PC-9 (cell line): ENCODE results near the gene IL1A. TPM values are rescaled to one million over a fixed set of nuclear protein-coding genes. Genes with fewer than 3 reads are reported as not detected.

Source experiments
- BruUV-seq: library from RNA; stranded (reverse); fragments of 400-500 nt; replicated peaks from 2 replicates; lab custom pipeline; 2021; lab: Mats Ljungman, UMichigan
- CTCF ChIA-PET: fragments of 300-600 bp; sonication (Branson Sonifier 250); formaldehyde crosslinking; loops from one replicate; lab custom pipeline; 2022; ENCODE audit warnings: antibody characterized with exemption; lab: Charles Lee
- POLR2A ChIA-PET: fragments of 300-600 bp; sonication (Branson Sonifier 250); formaldehyde crosslinking; loops from one replicate; lab custom pipeline; 2022; ENCODE audit warnings: antibody characterized with exemption; ENCODE audit not compliant: unreplicated experiment; lab: Charles Lee
- DNase-seq, 2 experiments: peaks; one replicate each; pipeline versions ENCODE4 v3.0.0 to v3.0.0-alpha.2; 2015 to 2022; ENCODE audit warnings: mixed read lengths in 1 of 2
- H2AFZ ChIP-seq: fragments of 200-600 bp; sonication (generic); 2 replicates; pipeline ENCODE4 v1.8.1; 2017; ENCODE audit warnings: antibody characterized with exemption
- H3F3A ChIP-seq: fragments of 200-600 bp; sonication (generic); 2 replicates; pipeline ENCODE4 v1.8.1; 2017; ENCODE audit warnings: antibody characterized with exemption, mild to moderate bottlenecking, low read depth; ENCODE audit not compliant: insufficient read depth
- H3K27ac ChIP-seq: fragments of 200-600 bp; sonication (generic); 2 replicates; pipeline ENCODE4 v1.6.1; 2016; ENCODE audit warnings: mixed run types
- H3K27me3 ChIP-seq: fragments of 200-600 bp; sonication (generic); 2 replicates; pipeline ENCODE4 v1.6.1; 2016; ENCODE audit warnings: low read depth, mixed run types; ENCODE audit not compliant: insufficient read depth
- H3K36me3 ChIP-seq: fragments of 200-600 bp; sonication (generic); 2 replicates; pipeline ENCODE4 v1.6.1; 2016; ENCODE audit warnings: low read depth, mixed run types
- H3K4me1 ChIP-seq: fragments of 200-600 bp; sonication (generic); replicated peaks from 2 replicates; pipeline ENCODE4 v1.6.1; 2016; ENCODE audit warnings: mixed run types; ENCODE audit not compliant: insufficient read depth
- H3K4me2 ChIP-seq: fragments of 200-600 bp; sonication (generic); 2 replicates; pipeline ENCODE4 v1.6.1; 2017; ENCODE audit warnings: mixed run types
- H3K4me3 ChIP-seq: fragments of 200-600 bp; sonication (generic); 2 replicates; pipeline ENCODE4 v1.6.1; 2016; ENCODE audit warnings: mixed run types
- H3K79me2 ChIP-seq: fragments of 200-600 bp; sonication (generic); 2 replicates; pipeline ENCODE4 v1.6.1; 2017; ENCODE audit warnings: low read depth, mixed run types
- H3K9me2 ChIP-seq: fragments of 200-600 bp; sonication (generic); 2 replicates; pipeline ENCODE4 v1.8.1; 2017; ENCODE audit warnings: mild to moderate bottlenecking; ENCODE audit not compliant: insufficient read depth
- H3K9me3 ChIP-seq: fragments of 200-600 bp; sonication (generic); 2 replicates; pipeline ENCODE4 v1.8.1; 2016; ENCODE audit warnings: low read depth; ENCODE audit not compliant: insufficient read depth
- H4K20me1 ChIP-seq: fragments of 200-600 bp; sonication (generic); 2 replicates; pipeline ENCODE4 v1.8.1; 2017; ENCODE audit not compliant: insufficient read depth
- EZH2 ChIP-seq: fragments of 200-600 bp; sonication (generic); IDR thresholded peaks from 2 replicates; pipeline ENCODE4 v1.8.0; 2017; ENCODE audit warnings: antibody characterized with exemption, low read depth
- intact Hi-C: fragments of 100-400 bp; cut with micrococcal nuclease; formaldehyde crosslinking; loops from one replicate; pipeline ENCODE4 v1.10.0; 2022; ENCODE audit not compliant: unreplicated experiment
- total RNA-seq: library from RNA; stranded (reverse); gene quantifications from 2 replicates; pipeline ENCODE4 v1.2.3, GENCODE V29; 2021
- TF ChIP-seq, protein P1 (sequence below): fragments of 200-600 bp; sonication (generic); conservative IDR thresholded peaks from 2 replicates; pipeline ENCODE4 v1.6.1; 2017; ENCODE audit warnings: mixed run types, antibody characterized with exemption, mild to moderate bottlenecking, moderate library complexity

The IL1A gene
- total RNA-seq, 1 experiment from 2014 or later, result 0.55 TPM

DNA sequence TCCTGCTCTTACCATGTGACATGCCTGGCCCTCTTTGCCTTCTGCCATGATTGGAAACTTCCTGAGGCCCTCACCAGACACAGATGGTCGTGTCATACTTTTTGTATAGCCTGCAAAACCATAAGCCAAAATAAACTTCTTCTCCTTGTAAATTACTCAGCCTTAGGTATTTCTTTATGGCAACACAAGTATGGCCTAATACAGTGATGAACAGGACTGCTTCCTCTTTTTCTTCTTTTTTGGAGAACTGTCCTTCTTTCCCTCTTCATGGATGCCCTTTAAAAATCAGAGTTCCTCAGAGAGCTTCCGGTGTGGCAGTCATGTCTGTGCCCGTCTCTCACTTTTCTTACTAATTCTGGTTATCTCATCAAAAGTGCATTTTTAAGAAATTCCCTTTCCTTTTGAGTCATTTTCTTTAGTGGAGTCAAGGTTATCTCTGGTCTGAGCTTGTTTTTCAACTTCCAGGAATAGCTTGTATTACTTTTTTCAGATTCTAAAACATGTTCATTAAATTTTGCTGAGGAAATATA is 9.2 kb upstream of the IL1A start:
- TF ChIP-seq, protein P1, sequence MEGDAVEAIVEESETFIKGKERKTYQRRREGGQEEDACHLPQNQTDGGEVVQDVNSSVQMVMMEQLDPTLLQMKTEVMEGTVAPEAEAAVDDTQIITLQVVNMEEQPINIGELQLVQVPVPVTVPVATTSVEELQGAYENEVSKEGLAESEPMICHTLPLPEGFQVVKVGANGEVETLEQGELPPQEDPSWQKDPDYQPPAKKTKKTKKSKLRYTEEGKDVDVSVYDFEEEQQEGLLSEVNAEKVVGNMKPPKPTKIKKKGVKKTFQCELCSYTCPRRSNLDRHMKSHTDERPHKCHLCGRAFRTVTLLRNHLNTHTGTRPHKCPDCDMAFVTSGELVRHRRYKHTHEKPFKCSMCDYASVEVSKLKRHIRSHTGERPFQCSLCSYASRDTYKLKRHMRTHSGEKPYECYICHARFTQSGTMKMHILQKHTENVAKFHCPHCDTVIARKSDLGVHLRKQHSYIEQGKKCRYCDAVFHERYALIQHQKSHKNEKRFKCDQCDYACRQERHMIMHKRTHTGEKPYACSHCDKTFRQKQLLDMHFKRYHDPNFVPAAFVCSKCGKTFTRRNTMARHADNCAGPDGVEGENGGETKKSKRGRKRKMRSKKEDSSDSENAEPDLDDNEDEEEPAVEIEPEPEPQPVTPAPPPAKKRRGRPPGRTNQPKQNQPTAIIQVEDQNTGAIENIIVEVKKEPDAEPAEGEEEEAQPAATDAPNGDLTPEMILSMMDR, result no peak
- TF ChIP-seq EZH2, result no peak
- TSS peak; percentile 90 for BruUV-seq
- no peak overlapping the region for H2AFZ ChIP-seq
- DNase-seq, result peak in 1 of 2 experiments; percentile 49
- peak overlapping the region; percentile 99 for H3K27ac ChIP-seq
- ChIA-PET POLR2A (no interaction called here), CTCF (interaction anchor here (0.7 to 0.8 kb wide), 2 partner anchors 9 to 148 kb away, joined by 3 read pairs; no protein-coding TSS in a partner anchor)
- H3K79me2 ChIP-seq, result no peaks in the 10 kb centered on the region
- H3K4me3 ChIP-seq, result peak overlapping the region; percentile 13; the same call in 1 of the 2 replicates
- peaks cover 47% of the 10 kb centered on the region for H3F3A ChIP-seq
- H3K27me3 ChIP-seq, result no peaks in the 10 kb centered on the region
- peaks cover 24% of the 10 kb centered on the region for H3K9me3 ChIP-seq
- H3K4me2 ChIP-seq, result peak overlapping the region; percentile 57
- H4K20me1 ChIP-seq, result no peaks in the 10 kb centered on the region
- peaks cover 51% of the 10 kb centered on the region for H3K4me1 ChIP-seq
- intact Hi-C loops, result no loop called here
- H3K36me3 ChIP-seq, result no peaks in the 10 kb centered on the region
- H3K9me2 ChIP-seq, result no peaks in the 10 kb centered on the region

DNA sequence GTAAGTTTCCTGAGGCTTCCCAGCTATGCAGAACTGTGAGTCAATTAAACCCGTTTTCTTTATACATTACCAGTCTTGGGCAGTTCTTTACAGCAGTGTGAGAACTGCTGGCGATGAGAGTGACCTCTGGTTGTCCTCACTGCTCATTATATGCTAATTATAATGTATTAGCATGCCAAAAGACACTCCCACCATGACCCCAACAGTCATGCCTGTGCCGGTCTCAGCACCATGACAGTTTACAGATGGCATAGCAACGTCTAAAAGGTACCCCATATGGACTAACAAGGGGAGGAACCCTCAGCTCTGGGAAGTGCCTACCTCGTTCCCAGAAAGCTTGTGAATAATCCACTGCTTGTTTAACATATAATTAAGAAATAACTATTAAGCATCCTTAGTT is 8.1 kb upstream of the IL1A start:
- no peaks in the 10 kb centered on the region for H4K20me1 ChIP-seq
- CTCF ChIA-PET, result no interaction called here
- no peaks in the 10 kb centered on the region for H3K9me2 ChIP-seq
- intact Hi-C loops, result no loop called here
- TF ChIP-seq, protein P1, result no peak
- no peak for TF ChIP-seq EZH2
- POLR2A ChIA-PET, result no interaction called here
- H3K36me3 ChIP-seq, result no peaks in the 10 kb centered on the region
- H3K4me2 ChIP-seq, result no peak overlapping the region
- H3K79me2 ChIP-seq, result no peaks in the 10 kb centered on the region
- DNase-seq, result no peak
- no TSS peak for BruUV-seq
- H3K4me3 ChIP-seq, result no peak overlapping the region
- H3K27me3 ChIP-seq, result no peaks in the 10 kb centered on the region
- H3K9me3 ChIP-seq, result peaks cover 24% of the 10 kb centered on the region
- H3F3A ChIP-seq, result peaks cover 47% of the 10 kb centered on the region
- peaks cover 58% of the 10 kb centered on the region for H3K4me1 ChIP-seq
- H2AFZ ChIP-seq, result no peak overlapping the region
- peak overlapping the region; percentile 99 for H3K27ac ChIP-seq

DNA sequence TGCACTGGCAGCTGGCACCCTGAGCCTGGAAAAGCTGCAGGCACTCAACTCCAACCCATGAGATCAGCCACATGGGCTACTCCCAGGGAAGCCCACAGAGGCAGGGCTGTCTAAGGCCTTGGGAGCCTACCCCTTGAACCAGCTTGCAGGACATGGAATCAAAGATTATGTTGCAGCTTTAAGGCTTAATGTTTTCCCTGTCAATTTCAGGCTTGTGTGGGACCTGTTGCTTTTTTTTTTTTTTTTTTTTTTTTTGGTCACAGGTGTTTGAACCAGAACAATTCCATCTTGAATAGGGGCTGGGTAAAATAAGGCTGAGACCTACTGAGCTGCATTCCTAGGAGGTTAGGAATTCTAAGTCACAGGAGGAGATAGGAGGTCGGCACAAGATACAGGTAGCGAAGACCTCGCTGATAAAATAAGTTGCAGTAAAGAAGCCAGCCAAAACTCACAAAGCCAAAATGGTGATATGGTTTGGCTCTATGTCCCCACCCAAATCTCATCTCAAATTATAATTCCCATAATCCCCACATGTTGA is 7.5 kb upstream of the IL1A start:
- no peak overlapping the region for H2AFZ ChIP-seq
- H3K79me2 ChIP-seq, result no peaks in the 10 kb centered on the region
- H3K27ac ChIP-seq, result no peak overlapping the region
- no peaks in the 10 kb centered on the region for H4K20me1 ChIP-seq
- H3K36me3 ChIP-seq, result no peaks in the 10 kb centered on the region
- no peak overlapping the region for H3K4me3 ChIP-seq
- intact Hi-C loops, result no loop called here
- ChIA-PET POLR2A (no interaction called here), CTCF (no interaction called here)
- peaks cover 24% of the 10 kb centered on the region for H3K9me3 ChIP-seq
- peaks cover 62% of the 10 kb centered on the region for H3K4me1 ChIP-seq
- H3K4me2 ChIP-seq, result no peak overlapping the region
- peaks cover 44% of the 10 kb centered on the region for H3F3A ChIP-seq
- H3K9me2 ChIP-seq, result no peaks in the 10 kb centered on the region
- H3K27me3 ChIP-seq, result no peaks in the 10 kb centered on the region
- TF ChIP-seq, protein P1, result no peak
- no peak for TF ChIP-seq EZH2
- DNase-seq, result no peak
- BruUV-seq, result no TSS peak
